ENCODE measurements around the gene NAV2.

NAV2 gene

GRCh38 chr11:19746086-19746485 is 33.4 kb downstream of the NAV2 start:
- no peak for DNase-seq (ENCODE audit: low spot score)

GRCh38 chr11:19747634-19748033 is 35.0 kb downstream of the NAV2 start:
- DNase-seq (ENCODE audit: low spot score): no peak

- no peak for DNase-seq (ENCODE audit: low spot score)
These were observed 38.4 kb downstream of the NAV2 start for GRCh38 chr11:19751055-19751454.

- no peak for DNase-seq (ENCODE audit: low spot score)
These were observed 40.9 kb downstream of the NAV2 start for GRCh38 chr11:19753451-19754106.

- no peak for DNase-seq (ENCODE audit: low spot score)
These were observed 44.2 kb downstream of the NAV2 start for GRCh38 chr11:19756675-19757475.

GRCh38 chr11:19759389-19759788 is 46.8 kb downstream of the NAV2 start:
- DNase-seq (ENCODE audit: low spot score): no peak

- DNase-seq (ENCODE audit: low spot score): no peak
These were observed 49.6 kb downstream of the NAV2 start for GRCh38 chr11:19762266-19762665.

GRCh38 chr11:19763330-19763729 is 50.7 kb downstream of the NAV2 start:
- DNase-seq (ENCODE audit: low spot score): no peak

- DNase-seq (ENCODE audit: low spot score): no peak
These were observed 53.6 kb downstream of the NAV2 start for GRCh38 chr11:19766206-19766605.

GRCh38 chr11:19766810-19767209 is 54.2 kb downstream of the NAV2 start:
- no peak for DNase-seq (ENCODE audit: low spot score)

- DNase-seq (ENCODE audit: low spot score): no peak
These were observed 55.1 kb downstream of the NAV2 start for GRCh38 chr11:19767627-19768151.

GRCh38 chr11:19768197-19768596 is 55.6 kb downstream of the NAV2 start:
- no peak for DNase-seq (ENCODE audit: low spot score)

- DNase-seq (ENCODE audit: low spot score): no peak
These were observed 56.2 kb downstream of the NAV2 start for GRCh38 chr11:19768815-19769214.

GRCh38 chr11:19769820-19770219 is 57.2 kb downstream of the NAV2 start:
- DNase-seq (ENCODE audit: low spot score): no peak

- no peak for DNase-seq (ENCODE audit: low spot score)
These were observed 57.6 kb downstream of the NAV2 start for GRCh38 chr11:19770277-19770676.

GRCh38 chr11:19771463-19771862 is 58.8 kb downstream of the NAV2 start:
- DNase-seq (ENCODE audit: low spot score): no peak

GRCh38 chr11:19772480-19772879 is 59.8 kb downstream of the NAV2 start:
- DNase-seq (ENCODE audit: low spot score): no peak

GRCh38 chr11:19774329-19774728 is 61.7 kb downstream of the NAV2 start:
- DNase-seq (ENCODE audit: low spot score): no peak

GRCh38 chr11:19774817-19775580 is 62.4 kb downstream of the NAV2 start:
- DNase-seq (ENCODE audit: low spot score): no peak

- DNase-seq (ENCODE audit: low spot score): no peak
These were observed 63.0 kb downstream of the NAV2 start for GRCh38 chr11:19775622-19776021.

GRCh38 chr11:19777039-19777376 is 64.4 kb downstream of the NAV2 start:
- DNase-seq (ENCODE audit: low spot score): no peak

GRCh38 chr11:19777377-19778102 is 64.9 kb downstream of the NAV2 start:
- peak; percentile 60 for DNase-seq (ENCODE audit: low spot score)

Measured in kidney capillary endothelial cell (primary cell).